VCaP (cell line): ENCODE measurements around the gene RAD51C.
A peak's percentile ranks its signal among the peaks of the same experiment; 100 is the strongest.

Experiments
- H3K27ac ChIP-seq: fragments of 450-650 bp; 2 replicates; pipeline ENCODE4 v1.5.1; 2017
- TF ChIP-seq, protein P1 (sequence below): fragments of 450-650 bp; conservative IDR thresholded peaks from 2 replicates; pipeline ENCODE4 v1.5.1; 2017; ENCODE audit warnings: mild to moderate bottlenecking, moderate library complexity

Gene RAD51C

DNA sequence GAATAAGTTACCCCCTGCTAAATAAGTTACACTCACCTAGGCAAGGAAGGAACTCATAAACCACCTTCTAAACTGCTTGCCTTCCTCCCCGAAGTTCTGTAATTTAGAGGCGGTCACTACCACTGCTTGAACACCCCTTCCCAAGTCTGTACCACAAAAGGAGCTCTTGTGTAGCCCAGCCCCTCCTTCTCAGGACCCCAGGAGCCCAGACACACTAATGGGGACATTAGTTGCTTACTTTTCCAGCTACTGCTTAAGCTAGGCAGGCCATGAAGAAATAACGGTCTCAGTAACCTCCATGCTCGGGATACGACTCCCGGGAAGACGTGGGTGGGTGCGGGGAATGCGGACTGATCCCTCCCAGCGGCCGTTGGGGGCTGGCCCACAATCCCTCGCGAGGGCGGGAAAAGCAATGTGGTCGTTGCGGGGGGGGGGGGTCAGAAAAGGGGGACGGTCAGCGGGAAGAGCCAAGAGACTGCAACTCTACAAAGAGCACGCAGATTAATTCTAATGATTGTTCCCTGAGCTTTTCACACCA, 632 bp upstream of the RAD51C start, which contains the start of gene TEX14:
Gene TEX14 (minus strand): TSS at position 345 of the 538 bp plus-strand sequence. CDS start 40,044 bp downstream, outside the sequence.
- peak within 1 kb of the TSS; percentile 76 for H3K27ac ChIP-seq
- TF ChIP-seq, protein P1, sequence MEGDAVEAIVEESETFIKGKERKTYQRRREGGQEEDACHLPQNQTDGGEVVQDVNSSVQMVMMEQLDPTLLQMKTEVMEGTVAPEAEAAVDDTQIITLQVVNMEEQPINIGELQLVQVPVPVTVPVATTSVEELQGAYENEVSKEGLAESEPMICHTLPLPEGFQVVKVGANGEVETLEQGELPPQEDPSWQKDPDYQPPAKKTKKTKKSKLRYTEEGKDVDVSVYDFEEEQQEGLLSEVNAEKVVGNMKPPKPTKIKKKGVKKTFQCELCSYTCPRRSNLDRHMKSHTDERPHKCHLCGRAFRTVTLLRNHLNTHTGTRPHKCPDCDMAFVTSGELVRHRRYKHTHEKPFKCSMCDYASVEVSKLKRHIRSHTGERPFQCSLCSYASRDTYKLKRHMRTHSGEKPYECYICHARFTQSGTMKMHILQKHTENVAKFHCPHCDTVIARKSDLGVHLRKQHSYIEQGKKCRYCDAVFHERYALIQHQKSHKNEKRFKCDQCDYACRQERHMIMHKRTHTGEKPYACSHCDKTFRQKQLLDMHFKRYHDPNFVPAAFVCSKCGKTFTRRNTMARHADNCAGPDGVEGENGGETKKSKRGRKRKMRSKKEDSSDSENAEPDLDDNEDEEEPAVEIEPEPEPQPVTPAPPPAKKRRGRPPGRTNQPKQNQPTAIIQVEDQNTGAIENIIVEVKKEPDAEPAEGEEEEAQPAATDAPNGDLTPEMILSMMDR, result no peak

DNA sequence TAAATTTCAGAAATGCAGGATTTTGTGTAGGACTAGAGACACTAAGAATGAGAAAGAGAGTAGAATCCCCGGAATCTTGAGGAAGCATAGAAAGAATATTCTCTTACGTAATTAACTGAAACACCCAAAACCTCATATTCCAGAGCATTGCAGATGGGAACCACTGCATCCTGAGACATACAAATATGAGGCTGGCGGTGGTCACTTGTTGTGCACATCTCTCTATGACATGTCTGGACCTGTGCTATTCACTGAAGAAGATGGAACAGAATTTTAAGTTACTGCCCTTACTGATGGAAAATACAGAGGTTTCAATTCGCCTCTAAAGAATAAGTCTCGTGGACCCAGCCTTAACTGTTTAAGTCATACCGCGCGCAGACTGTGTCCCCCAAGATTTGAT, 806 bp downstream of the RAD51C start:
- TF ChIP-seq, protein P1, result no peak
- peak overlapping the region; percentile 76 for H3K27ac ChIP-seq

DNA sequence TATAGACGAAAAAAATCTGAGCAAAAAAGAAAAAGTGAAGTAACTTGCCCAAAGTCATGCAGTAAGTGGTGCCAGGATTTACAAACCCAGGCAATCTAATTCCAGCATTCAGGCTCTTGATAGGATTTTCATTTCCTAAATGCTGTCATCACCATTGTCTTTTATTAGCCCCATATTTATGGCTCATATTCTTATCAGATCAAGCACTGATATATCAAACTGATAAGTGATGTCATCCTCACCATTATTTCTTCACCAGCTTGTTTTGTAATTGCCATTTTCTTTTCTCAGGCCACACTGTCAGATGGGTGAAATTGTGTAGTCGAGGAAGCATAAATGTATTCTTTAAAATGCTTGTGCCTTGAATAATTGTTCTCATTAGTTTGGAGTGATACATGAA, 1.3 kb downstream of the RAD51C start:
- peak overlapping the region; percentile 76; the same call in 1 of the 2 replicates for H3K27ac ChIP-seq
- TF ChIP-seq, protein P1, result no peak

DNA sequence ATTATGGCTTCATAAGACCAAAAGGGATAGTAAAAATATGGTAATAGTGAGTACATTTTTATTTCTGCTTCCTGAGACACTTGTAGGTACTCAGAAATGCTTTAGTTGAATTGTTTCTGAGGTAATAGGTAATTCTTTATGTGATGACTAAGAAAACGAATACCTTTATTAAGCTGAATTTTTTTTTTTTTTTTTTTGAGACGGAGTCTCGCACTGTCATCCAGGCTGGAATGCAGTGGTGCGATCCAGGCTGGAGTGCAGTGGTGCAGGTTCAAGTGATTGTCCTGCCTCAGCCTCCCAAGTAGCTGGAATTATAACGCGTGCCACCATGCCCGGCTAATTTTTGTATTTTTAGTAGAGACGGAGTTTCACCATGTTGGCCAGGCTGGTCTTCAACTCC, 1.9 kb downstream of the RAD51C start:
- TF ChIP-seq, protein P1, result no peak
- no peak overlapping the region for H3K27ac ChIP-seq

DNA sequence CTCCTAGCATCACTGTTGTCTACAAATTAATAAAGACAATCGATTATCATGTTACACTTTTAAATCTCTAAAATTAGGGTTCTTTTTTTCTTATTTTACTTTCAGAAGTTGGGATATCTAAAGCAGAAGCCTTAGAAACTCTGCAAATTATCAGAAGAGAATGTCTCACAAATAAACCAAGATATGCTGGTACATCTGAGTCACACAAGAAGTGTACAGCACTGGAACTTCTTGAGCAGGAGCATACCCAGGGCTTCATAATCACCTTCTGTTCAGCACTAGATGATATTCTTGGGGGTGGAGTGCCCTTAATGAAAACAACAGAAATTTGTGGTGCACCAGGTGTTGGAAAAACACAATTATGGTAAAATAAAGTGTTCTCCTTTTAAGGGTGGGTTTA, 2.4 kb downstream of the RAD51C start:
- TF ChIP-seq, protein P1, result no peak
- H3K27ac ChIP-seq, result no peak overlapping the region

DNA sequence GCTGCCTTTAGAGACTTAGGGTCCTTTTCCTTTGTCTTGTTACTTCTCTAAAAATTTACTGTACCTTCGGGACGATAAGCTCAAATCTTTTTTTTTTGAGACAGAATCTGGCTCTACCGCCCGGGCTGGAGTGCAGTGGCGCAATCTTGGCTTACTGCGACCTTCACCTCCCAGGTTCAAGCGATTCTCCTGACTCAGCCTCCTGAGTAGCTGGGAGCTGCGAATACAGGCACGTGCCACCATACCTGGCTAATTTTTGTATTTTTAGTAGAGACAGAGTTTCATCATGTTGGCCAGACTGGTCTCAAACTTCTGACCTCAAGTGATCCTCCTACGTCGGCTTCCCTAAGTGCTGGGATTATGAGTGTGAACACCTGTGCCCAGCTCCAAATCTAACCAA, 7.4 kb downstream of the RAD51C start:
- TF ChIP-seq, protein P1, result no peak
- H3K27ac ChIP-seq, result no peak overlapping the region

DNA sequence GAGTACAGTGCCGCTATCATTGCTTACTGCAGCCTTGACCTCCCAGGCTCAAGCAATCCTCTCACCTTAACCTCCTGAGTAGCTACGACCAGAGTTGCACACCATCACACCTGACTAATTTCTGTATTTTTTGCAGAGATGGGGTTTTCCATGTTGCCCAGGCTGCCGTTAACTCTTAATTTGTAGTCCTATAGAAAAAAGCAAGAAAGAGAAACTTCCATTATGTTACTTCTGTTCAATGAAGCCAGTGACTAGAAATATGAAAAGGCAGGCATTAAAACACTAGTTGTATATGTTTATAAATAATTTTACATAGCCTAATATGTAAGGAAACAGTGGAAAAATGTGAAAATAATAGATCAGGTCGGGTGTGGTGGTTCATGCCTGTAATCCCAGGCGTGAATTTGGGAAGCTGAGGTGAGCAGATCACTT, 9.7 kb downstream of the RAD51C start:
- TF ChIP-seq, protein P1, result no peak
- H3K27ac ChIP-seq, result no peak overlapping the region
